ENCODE measurements around the gene EMP3.
"Not testable (repeated sequence)": the region's sequence is repeated elsewhere in the genome, so short reads cannot be mapped to it uniquely, and the experiment has no call there.

The EMP3 gene

DNA sequence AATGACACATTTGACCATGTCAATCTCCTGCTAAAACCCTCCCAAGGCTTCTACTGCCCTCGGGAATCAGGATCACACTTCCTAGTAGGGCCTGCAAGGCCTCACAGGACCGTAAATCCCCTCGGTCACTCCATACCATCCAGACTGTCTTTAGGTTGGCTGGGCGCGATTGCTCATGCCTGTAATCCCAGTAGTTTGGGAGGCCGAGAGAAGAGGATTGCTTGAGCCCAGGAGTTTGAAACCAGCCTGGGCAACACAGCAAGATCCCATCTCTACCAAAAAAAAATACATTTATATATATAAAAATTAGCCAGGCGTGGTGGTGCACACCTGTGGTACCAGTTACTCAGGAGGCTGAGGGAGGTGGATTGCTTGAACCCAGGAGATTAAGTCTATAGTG, 23.4 kb downstream of the EMP3 start:
- no peak for DNase-seq

DNA sequence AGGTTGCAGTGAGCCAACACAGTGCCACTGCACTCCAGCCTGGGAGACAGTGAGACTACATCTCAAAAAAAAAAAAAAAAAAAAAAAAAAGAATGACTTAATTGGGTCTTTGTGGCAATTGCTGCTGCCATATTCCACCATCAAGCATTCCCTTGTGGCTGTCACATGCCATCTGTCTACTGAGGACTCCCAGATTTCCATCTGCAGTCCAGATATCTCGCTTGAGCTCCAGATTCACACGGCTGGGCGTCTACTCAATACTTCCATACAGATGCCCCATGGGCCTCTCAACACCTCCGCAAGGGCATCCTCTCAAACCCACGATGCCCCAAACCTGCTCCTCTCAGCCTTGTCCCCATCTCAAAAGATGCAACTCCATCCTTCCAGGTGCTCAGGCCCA, 25.5 kb downstream of the EMP3 start:
- DNase-seq, result no peak

DNA sequence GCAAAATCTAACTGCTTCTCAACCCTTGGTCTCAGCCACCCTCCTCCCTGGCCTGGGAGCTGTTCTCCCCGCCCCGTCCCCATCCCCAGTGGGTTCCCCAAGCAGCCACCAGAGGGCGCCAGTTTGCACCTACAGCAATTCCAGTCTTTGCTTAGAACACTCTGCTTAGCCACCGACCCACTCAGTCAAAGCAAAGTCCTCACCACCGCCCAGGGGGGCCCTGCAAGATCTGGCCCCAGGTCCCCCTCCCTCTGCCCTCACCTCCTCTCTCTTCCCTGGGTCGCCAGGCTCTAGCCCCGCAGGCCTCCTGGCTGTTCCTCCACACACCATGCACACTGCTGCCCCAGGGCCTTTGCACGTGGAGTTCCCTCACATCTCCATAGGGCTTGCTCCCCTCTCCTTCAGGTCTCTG, 26.0 kb downstream of the EMP3 start:
- peak; percentile 89 for DNase-seq

- DNase-seq, result no peak
Observed at GRCh38 chr19:48353677-48354076, 28.3 kb downstream of the EMP3 start.

GRCh38 chr19:48354332-48354992, 29.1 kb downstream of the EMP3 start:
- peak; percentile 87 for DNase-seq

DNA sequence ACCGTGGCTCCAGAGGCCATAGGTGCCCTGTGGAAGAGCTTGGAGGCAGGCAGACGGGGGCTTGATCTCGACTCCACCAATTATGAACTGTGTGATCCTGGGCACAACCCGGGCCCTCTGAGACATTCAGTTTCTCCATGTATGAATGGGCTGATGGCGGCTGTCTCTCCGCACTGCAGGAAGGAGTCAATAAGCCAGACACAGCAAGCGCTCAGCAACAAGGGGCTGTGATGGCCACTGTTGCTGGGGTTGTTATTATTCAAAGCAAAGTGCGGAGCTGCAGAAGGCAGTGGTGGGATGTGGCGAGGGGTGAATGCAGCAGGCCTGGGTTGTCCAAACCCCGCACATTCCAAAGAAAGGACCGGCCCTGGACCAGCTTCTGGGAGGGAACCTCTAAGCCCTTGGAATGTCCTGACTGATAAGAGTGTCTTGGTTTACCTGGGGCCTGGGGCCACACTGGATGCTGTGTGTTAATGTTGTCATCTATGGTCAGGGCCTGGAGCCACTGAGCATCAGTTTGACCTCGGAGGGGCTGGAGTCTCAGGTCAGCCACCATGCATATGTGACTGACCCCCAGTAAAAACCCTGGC, 30.1 kb downstream of the EMP3 start:
- DNase-seq, result peak; percentile 84

- no peak for DNase-seq
Observed at GRCh38 chr19:48359123-48359522, 33.8 kb downstream of the EMP3 start.

GRCh38 chr19:48361912-48362311, 36.6 kb downstream of the EMP3 start:
- no peak for DNase-seq

DNA sequence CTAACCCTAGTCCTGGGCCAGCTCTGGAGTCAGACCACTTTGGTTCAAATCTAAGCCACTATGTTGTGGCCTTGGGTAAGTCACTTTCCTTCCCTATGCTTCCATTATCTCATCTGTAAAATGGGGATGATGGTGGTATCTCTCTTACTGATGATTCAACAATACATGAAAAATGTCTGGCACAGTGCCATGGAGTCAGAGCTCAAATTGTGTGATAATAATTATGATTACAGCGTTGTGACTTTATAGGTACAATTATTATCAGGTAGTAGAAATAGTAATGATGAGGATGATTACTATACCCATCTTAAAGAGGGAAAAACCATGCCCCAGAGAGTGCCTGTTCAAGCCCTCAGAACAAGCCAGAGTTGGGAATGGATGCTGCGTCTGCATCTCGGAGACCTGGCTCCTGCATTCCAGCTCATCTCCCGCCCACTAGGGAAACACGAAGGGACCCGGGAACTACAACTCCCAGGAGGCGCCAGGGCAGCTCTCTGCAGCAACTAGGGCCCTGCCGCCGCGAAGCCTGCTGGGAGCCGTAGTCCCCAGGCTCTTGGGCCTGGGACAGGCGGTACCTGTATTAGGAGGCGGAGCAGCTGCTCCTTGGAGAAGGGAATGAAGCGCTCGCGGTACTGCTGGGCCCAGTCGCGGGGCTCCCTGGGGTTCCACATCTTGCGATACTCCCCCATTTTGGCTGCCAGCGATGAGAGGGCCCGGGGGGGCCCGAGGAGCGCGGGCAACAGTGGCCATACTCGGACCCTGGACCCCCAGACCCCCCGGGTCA, 37.6 kb downstream of the EMP3 start:
- DNase-seq, result peak; percentile 99

DNA sequence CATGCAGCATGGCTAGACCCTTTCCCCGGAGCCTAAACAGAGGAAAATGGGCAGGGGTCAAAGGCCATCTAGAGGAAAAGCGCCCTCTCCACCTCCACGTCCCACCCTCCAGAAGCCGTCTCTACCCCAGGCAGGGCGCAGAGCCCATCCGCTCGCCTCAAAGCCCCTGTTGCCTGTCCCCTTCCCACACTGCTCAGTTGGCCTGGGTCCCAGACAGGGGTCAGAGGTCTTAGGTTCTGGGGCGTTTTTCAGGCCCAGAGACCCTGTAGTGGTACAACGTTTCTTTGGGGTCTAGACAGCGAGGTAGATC, 38.1 kb downstream of the EMP3 start:
- DNase-seq, result no peak

DNA sequence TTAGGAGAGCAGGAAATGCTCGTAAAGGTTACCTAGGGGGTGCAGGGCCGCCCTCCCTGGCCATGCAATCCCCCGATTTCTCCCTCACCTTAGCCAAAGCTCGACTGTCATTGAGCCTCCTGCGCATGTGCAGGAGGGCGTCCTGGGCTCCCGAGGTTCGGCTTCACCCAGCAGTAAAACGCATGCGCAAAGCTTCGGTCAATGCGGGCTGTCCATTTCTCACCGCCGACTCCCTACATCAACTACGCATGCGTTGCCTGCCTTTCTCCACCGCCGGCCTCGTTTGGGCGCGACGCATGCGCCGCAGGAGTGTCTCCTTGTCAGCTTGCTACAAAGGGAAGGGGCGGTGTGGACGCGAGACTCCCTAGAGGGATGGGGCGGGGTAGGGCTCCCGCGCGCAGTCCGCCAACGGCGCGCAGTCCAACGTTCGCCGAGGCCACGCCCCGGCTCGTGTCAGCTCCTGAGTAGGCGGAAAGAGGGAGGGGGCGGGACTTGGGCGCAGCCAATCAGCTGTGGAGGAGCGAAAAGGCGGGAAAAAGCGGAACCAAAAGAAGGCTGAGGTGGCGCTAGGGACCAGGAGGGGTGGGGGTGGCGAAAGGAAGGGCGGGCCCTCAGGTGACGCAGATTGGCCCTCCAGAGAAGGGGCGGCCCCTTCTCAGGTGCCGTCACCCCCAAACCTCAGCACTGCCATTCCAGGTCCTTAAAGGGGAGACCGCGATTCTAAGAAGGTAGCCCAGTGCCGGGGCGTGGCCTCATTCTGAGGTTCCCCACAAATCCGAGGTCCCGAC, 38.7 kb downstream of the EMP3 start, which contains the start of the genes SYNGR4 and TMEM143:
SYNGR4 (plus strand) TSS at position 558 of the 788 bp plus-strand sequence. CDS start 1,476 bp downstream, outside the sequence.
TMEM143 (minus strand) TSS at position 131 of the 788 bp plus-strand sequence; CDS start at position 111, 20 bp downstream.
- DNase-seq, result peak; percentile 100

- no peak for DNase-seq
Observed at GRCh38 chr19:48364598-48365348, 39.4 kb downstream of the EMP3 start.

DNA sequence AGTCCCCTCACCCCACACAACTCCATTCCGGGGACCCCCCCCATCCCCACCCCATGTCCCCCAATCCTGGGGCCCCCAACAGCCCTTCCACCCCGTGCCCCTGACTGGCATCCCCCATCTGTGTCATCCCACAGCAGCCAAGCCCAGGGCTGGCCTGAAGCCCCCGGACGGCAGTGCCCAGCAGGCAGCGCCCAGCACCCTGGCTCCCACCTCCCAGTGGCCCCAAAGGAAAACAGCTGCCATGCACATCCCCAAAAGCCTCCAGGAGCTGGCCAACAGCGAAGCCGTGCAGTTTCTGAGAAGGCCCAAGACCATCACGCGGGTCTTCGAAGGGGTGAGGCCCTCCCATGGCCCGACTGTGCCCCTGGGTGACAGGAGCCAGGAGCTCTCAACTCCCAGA, 40.2 kb downstream of the EMP3 start:
- no peak for DNase-seq

GRCh38 chr19:48367855-48368254, 42.5 kb downstream of the EMP3 start:
- DNase-seq, result no peak

GRCh38 chr19:48368936-48369335, 43.6 kb downstream of the EMP3 start:
- no peak for DNase-seq

DNA sequence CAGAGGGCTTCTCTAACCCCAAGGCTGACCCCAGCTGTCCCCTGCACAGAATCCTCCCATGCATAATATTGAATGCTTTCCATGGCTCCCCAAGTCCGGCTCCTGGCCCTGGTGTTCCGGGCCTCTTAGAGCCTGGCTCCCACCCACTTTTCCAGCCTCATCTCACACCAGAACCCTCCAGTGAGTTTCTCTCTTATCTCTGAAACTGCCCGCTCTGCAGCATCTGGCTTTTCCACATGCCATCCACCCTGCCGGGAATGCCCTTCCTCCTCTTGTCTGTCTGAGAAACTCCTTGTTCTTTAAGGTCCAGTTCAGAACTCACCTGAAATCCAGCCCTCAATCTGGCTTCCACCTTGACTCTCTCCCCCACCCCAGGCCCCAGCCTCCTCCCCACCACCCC, 45.6 kb downstream of the EMP3 start:
- no peak for DNase-seq

GRCh38 chr19:48371367-48371766, 46.0 kb downstream of the EMP3 start:
- no peak for DNase-seq

DNA sequence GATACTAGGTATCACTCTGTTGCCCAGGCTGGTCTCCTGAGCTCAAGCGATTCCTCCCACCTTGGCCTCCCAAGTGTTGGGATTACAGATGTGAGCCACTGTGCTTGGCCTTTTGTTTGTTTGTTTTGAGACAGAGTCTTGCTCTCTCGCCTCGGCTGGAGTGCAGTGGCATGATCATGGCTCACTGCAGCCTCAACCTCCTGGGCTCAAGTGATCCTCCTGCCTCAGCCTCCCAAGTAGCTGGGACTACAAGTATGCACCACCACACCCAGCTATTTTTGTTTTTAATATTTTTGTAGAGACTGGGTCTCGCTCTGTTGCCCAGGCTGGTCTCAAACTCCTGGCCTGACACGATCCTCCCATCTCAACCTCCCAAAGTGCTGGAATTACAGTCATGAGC, 46.4 kb downstream of the EMP3 start:
- DNase-seq, result not testable (repeated sequence)

GRCh38 chr19:48372904-48373303, 47.6 kb downstream of the EMP3 start:
- no peak for DNase-seq

GRCh38 chr19:48373567-48373966, 48.2 kb downstream of the EMP3 start:
- no peak for DNase-seq

GRCh38 chr19:48378194-48378570, 52.8 kb downstream of the EMP3 start:
- no peak for DNase-seq

DNA sequence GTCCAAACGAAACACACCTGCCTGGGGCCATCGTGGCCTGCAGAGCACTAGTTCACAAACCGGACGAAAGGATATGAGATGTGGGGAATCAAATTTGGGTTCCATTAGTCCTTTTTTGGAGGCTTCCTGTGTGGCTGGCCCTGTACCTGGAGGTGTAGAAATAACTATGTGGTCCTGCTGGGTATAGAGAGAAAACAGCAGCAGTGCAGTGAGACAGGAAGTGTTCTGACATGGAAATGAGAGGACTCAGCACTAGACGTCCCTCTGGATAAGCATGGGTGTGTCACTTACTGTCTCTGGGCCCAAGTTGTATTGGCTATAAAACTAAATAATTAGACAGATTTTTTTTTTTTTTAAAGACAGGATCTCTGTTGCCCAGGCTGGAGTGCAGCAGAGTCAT, 53.7 kb downstream of the EMP3 start:
- DNase-seq, result no peak

Data from islet precursor cell (in vitro differentiated cells).